ENCODE results near the gene CENPV.

The CENPV gene

DNA sequence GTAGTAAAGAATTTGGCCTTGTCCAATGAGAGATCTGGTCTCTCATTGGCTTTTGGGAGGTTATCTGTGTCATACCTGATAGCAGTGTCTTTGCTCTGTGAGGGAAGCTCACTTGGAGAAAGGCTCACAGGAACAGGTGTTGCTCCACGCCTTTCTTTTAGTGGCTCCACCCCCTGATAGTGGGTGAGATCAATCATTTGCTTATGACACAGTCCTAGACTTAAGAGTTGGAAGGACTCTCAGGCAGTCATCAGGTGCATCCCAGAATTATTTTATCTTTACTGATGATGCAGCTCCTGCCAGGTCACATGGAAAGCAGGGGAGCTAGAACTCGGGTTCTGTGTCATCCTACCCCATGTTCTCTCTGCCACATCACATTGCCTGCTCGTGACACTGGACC lies 59.3 kb downstream of the CENPV start:
- no peak overlapping the region for H3K4me3 ChIP-seq (ENCODE audit: low read length)
- peaks cover 18% of the 10 kb centered on the region for H3K4me1 ChIP-seq (ENCODE audit: low read length)
- H3K4me2 ChIP-seq (ENCODE audit: low read length), result no peak overlapping the region
- TF ChIP-seq EZH2phosphoT487 (IDR thresholded peaks at IDR 0.05; ENCODE audit: low read depth), result no peak
- TF ChIP-seq, protein P1, sequence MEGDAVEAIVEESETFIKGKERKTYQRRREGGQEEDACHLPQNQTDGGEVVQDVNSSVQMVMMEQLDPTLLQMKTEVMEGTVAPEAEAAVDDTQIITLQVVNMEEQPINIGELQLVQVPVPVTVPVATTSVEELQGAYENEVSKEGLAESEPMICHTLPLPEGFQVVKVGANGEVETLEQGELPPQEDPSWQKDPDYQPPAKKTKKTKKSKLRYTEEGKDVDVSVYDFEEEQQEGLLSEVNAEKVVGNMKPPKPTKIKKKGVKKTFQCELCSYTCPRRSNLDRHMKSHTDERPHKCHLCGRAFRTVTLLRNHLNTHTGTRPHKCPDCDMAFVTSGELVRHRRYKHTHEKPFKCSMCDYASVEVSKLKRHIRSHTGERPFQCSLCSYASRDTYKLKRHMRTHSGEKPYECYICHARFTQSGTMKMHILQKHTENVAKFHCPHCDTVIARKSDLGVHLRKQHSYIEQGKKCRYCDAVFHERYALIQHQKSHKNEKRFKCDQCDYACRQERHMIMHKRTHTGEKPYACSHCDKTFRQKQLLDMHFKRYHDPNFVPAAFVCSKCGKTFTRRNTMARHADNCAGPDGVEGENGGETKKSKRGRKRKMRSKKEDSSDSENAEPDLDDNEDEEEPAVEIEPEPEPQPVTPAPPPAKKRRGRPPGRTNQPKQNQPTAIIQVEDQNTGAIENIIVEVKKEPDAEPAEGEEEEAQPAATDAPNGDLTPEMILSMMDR (IDR thresholded peaks at IDR 0.05; ENCODE audit: low read depth, low read length), result no peak
- H2AFZ ChIP-seq (ENCODE audit: low read depth, low read length), result no peak overlapping the region
- no peaks in the 10 kb centered on the region for H3K9me3 ChIP-seq (ENCODE audit: insufficient read depth, low read length)
- H4K20me1 ChIP-seq (ENCODE audit: insufficient read depth, low read length), result no peaks in the 10 kb centered on the region
- H3K27ac ChIP-seq (ENCODE audit: low read length), result no peak overlapping the region
- no peaks in the 10 kb centered on the region for H3K27me3 ChIP-seq (ENCODE audit: low read depth, low read length)
- no peak overlapping the region for H3K9ac ChIP-seq (ENCODE audit: low read length)
- H3K79me2 ChIP-seq (ENCODE audit: low read length), result no peaks in the 10 kb centered on the region
- no peaks in the 10 kb centered on the region for H3K36me3 ChIP-seq (replicated peaks; ENCODE audit: low read depth, low read length)
